MV-4-11 (cell line): ENCODE results near the gene GSN.

Source experiments
- DNase-seq: peaks from one replicate; lab custom pipeline; 2025; lab: John Stamatoyannopoulos, UW

Gene GSN

DNA sequence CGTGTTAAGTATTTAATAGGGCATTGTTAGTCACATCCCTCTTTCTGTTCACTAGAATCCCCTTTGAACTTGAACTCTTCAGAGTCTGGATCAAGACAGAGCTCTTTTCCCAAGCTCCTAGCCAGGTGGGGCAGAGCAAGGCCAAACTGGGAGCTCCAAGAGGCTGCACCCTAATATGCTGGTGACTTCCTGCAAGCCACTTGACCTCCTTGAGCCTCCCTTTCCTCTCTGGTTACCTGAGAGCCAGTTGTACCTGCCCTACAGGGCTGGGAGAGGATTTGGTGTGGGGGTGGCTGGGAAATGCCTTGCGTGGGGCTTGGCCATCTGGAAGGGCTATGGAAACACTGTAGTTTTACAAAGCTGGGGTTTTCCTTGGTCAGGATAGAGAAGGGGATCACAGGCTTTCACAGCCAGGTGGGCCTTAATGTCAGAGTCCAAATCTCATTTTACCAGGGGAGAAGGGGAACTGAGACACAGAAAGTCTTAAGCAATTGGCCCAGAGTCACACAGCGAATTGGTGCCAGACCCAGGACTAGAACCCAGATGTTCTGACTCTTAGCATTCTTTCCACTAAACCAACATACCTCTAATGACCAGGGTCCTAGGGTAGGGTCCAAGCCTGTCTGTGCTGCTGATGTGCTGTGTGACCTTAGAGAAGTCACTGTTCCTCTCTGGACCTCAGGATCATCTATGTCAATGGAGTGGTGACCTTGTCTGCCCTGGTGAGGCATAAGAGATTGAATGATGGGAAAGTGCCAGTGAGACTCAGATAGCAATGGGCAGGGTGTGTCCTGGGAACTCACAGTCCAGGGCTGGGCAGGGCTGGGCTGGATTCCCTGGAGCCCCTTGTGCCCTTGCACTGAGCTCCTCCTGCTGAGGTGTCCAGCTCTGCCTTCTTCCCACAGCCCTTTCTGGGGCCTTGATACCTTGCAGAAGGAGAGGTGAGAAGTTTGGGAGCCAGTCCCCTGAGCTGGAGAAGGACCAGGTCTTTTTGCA lies 35.8 kb downstream of the GSN start:
- DNase-seq = no peak

DNA sequence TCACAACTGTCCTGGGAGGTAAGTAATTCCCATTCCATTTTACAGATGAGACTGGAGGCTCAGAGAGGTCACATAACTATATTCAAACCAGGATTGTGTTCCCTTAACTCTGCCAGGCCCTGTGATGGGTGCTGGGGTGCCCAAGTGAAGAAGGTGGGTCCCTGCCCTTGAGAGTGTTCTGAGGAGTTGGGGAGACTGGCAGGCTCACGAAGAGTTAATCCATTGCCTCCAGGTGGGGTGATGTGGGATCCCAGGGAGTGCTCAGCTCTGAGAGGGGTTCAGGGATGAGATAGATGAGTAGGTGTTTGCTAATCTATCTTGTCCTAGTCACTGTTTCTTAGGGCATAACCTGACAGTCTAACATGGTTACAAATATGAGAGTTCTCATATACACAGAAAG lies 36.7 kb downstream of the GSN start:
- DNase-seq = no peak

DNA sequence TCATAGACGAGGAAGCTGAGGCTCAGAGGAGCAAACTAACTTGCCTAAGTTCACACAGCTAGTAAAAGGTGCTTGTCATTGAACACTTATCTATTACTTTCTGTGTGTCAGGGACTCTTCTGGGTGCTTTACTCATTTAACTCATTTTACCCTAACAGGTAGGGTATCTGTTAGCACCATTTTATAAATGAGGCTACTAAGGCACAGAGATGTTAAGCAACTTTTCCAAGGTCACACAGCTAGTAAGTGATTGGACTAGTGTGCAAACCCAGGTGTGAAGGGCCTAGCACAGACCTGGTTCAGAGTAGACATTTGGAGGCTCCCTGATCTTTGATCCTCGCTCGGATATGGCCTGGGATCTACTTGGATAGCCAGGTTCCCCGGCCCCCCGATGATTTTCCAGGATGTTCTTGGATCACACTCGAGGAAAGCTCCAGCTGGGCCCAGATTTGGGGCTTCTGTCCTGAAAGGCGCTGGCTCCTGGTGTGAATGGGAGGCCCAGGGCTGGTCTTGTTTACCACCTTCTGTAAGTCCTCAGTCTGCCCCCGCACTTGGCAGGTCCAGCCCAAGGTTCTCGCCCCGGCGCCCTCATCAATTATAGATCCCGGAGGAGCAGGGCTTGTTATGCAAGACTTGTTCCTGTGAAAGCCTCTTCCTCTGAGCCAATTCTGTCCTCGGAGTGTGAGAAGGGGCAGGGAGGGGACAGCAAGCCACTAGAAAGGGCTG lies 37.5 kb downstream of the GSN start:
- no peak for DNase-seq

DNA sequence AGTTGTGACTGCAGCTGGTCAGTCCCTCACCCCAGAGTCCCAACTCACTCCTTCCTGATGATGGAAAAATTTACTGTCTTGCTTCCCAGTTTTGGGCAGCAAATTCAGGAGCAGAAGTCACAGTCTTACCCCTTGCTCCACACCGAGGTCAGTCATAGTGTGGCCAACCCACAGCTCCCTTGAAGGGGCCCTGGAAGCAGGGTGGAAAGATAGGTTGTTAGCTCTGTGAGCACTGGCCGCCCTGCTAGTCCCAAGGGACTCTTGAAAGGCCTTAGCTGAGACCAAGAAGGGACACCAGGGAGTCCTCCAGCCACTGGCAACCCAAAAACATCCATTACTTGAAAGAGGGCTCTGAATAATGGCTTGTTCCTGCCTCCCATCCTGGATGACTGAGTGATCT lies 40.0 kb downstream of the GSN start:
- no peak for DNase-seq

DNA sequence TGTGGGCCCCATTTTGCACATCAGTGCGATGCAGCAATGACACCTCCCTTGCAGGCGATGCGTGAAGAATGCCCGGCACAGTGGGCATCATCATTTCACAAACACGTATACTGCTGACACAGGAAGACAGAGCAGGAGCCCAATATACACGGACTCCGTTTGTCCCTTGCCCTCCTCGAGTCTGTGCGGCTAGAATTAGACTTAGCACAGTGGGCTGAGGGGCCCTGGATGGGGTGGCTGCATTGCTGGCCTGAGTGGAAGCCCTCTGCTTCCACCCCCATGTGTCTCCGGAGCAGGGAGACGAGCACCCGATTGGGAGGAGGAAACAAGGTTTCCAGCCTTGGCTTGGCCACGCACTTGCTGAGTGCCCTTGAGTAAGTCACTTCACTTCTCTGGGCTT lies 40.8 kb downstream of the GSN start:
- no peak for DNase-seq

DNA sequence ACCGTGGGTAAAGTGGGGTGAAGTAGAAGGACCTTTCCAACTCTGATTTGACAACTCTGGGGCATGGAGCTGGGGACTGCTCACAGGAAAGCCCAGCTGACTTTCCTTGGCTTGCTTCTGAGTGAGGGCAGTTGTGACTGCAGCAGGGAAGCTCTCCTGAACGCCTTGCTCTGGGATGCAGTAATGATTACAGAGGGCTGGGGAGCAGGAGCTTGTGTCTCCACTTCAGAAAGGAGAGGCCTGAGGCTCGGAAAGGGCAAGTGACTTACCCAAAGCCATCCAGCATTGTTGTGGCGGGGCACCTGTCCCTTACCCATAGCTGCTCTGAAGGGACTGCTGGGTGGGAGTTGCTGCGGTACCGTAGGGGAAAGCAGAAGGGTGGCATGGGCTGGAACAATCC lies 41.2 kb downstream of the GSN start:
- DNase-seq = no peak

DNA sequence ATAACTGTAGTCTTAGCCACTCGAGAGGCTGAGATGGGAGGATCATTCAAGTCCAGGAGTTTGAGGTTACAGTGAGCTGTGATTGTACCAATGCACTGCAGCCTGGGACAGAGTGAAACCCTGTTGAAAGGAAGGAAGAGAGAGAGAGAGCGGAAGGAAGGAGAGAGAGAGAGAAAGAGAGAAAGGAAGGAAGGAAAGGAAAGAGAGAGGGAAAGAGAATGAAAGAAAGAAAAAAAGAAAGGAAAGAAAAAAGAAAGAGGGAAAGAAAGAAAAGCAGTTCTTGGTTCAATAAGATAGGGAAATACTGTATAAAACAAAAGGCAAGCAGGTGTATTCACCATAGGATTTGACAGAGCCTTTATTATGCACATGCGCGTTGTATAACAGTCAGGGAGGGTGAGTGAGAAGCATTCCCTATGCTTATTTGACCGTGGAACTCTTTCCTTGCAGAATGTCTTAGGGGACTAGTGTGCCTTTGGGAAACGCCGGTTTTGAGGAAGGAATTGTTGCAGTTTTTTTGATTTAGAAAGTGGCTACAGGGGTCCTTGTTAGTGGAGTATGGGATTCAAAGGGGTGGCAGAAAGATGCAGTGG lies 42.0 kb downstream of the GSN start:
- no peak for DNase-seq

DNA sequence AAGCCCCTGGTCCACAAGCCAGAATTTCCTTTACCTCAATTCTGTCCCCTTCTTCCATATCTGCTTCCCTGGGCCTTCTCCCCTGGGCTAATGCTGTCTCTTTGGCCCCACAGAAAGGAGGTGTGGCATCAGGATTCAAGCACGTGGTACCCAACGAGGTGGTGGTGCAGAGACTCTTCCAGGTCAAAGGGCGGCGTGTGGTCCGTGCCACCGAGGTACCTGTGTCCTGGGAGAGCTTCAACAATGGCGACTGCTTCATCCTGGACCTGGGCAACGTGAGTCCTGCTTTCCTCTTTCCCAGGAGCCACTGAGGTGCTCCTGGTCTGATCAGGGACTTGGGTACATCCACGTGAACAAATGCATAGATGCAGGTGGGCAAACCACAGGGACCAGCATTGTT lies 42.6 kb downstream of the GSN start:
- no peak for DNase-seq

DNA sequence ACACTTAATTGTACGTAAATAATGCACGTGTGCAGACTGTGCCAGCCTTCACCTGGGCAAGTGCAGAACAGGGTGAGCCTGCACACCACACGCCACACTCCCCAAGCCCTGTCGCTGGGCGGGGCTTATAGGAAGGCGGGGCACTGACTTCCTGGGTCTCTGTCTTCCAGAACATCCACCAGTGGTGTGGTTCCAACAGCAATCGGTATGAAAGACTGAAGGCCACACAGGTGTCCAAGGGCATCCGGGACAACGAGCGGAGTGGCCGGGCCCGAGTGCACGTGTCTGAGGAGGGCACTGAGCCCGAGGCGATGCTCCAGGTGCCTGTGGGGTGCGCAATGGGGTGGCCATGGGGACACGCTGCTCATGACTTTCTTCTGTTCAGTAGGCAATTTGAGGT lies 44.2 kb downstream of the GSN start:
- no peak for DNase-seq

DNA sequence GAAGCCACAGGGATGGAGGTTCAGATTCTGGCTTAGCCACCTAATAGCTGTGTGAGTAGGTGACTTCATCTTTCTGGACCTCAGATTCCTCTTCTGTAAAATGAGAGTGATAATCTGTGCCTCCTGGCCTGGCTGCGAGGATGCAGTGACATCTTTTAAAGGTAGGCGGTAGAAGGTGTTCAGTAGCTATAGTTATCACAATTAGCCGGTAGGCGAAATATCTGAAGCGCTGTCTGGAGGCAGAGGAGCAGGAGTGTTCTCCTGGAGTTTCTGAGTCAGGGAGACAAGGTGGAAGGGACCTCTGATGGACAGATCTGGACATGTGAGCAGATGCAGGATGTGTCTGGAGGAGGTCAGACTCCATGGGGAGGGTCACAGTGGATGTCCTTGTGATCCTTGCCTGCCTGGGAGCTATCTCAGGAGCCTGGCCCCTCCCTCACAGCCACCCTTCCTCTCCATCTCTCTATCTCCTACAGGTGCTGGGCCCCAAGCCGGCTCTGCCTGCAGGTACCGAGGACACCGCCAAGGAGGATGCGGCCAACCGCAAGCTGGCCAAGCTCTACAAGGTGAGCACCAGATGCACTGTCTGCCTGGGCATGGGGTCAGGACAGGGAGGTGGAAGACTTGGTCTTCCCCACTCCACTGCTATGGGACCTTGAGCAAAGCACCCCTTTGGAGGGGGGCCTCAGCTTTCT lies 45.6 kb downstream of the GSN start:
- DNase-seq = no peak

DNA sequence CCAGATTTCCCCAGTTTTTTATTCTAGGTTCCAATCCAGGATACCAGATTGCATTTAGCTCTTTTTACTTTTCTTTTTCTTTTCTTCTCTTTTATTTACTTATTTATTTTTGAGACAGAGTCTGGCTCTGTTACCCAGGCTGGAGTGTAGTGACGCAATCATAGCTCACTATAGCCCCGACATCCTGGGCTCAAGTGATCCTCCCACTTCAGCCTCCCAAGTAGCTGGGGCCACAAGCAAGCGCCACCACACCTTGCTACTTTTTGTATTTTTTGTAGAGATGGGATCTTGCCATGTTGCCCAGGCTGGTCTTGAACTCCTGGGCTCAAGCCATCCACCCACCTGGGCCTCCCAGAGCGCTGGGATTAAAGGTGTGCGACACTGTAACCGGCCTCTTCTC lies 48.4 kb downstream of the GSN start:
- no peak for DNase-seq

DNA sequence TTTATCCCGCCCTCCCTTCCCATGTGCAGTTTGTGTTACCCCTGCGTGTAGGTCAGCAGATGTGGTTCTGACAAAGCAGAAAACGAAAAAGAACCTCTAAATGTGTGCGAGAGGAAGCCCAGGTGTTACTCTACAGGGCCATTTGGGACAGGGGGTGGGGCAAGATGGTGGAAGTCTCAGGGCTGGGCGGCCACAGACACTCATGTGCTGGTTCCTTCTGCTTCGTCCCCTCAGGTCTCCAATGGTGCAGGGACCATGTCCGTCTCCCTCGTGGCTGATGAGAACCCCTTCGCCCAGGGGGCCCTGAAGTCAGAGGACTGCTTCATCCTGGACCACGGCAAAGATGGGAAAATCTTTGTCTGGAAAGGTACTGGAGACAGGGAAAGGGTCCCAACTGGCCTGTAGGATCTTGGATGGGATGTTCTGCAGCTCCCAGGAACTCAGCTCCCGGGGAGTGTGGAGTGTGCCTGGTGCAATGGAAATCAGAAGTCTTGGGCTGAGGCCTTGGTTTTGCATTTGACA lies 49.0 kb downstream of the GSN start:
- no peak for DNase-seq

DNA sequence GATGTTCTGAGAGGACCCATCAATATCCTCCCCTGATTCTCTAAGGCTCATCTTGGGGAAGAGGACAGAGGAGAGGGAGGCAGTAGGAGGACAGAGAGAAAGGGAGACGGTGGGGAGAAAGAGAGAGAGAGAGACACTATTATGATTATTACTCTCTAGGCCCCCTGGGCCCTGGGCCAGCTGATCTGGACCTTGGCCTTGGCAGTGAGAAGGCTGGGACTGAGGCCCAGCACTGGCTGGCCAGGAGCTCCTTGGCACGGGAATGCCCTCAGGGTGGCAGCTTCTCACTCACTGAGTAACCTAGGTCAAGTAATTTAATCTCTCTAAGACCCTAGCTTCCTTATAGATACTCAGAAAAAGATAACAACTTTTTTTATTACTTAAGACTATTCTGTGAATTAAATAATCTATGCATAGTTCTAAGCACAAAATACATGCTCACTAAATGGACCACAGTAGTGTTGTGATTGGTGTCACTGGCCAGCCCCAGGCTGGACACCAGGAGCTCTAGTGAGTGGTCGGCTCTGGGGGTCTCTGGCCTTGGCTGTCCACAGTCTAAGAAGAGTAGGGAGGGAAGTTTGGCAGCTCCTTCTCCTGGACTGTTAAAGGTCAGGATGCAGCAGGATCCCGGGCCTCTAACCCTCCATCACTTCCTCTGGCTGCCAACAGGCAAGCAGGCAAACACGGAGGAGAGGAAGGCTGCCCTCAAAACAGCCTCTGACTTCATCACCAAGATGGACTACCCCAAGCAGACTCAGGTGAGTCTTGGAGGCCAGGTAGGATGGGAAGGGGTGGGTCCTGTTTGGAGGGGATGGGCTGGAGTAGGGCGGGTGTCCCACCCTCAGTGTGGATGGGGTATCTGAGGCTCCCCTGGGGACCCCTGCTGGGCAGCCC lies 50.0 kb downstream of the GSN start:
- DNase-seq = no peak

DNA sequence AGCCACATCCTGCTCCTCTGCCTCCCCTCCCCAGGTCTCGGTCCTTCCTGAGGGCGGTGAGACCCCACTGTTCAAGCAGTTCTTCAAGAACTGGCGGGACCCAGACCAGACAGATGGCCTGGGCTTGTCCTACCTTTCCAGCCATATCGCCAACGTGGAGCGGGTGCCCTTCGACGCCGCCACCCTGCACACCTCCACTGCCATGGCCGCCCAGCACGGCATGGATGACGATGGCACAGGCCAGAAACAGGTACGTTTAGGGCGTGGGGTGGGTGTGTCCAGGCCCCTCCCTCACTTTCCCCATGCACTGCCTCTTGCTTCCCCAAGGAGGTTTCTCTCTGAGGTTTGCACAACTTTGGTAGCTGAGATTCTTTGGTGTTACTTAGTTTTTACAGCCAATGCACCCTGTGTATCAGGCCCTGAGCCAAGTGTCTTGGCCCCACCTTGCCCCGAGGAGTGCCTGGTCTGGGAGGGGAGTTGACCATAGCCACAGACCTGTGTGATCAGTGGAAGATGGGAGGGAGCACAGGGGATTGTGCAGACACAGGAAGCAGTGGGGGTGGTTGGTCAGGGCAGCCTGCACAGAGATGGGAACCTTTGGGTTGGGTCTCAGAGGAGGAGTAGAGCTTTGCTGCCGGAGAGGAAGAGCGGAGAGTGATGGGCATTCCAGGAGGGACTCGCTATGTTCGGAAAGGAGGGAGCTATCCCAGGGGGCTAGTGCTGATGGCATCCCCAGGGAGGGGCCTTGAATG lies 50.8 kb downstream of the GSN start:
- no peak for DNase-seq

DNA sequence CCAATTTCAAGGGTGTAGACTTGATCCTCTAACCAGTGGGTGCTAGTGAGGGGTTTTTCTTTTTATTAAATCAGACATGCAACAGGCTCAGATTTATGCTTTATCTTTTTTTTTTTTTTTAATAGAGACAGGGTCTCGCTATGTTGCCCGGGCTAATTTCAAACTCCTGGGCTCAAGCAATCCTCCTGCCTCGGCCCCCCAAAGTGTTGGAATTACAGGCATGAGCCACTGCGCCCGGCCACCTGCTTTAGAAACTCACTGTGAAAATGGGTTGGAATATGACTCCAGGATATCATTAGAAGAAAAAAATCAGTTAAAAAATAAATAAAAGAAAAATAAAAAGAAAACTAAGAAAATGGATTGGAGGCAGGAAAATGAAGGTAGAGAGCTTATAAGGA lies 51.4 kb downstream of the GSN start:
- no peak for DNase-seq

DNA sequence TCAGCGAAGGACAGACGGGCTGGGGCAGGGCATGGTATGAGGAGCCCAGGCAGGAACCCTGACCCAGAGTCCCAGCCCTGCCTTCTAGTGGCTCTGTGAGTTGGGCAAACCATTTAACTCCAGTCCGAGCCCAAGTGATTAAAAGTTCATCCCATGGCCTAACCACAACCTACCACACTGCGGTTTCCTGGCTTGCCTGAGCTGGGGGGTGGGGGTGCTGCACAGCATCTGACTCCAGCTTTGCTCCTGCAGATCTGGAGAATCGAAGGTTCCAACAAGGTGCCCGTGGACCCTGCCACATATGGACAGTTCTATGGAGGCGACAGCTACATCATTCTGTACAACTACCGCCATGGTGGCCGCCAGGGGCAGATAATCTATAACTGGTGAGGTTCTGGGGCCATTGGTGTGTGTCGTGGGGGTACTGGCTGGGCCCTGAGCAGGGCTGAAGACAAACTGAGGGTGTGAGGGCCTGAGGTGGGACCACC lies 53.1 kb downstream of the GSN start:
- peak; percentile 82 for DNase-seq

DNA sequence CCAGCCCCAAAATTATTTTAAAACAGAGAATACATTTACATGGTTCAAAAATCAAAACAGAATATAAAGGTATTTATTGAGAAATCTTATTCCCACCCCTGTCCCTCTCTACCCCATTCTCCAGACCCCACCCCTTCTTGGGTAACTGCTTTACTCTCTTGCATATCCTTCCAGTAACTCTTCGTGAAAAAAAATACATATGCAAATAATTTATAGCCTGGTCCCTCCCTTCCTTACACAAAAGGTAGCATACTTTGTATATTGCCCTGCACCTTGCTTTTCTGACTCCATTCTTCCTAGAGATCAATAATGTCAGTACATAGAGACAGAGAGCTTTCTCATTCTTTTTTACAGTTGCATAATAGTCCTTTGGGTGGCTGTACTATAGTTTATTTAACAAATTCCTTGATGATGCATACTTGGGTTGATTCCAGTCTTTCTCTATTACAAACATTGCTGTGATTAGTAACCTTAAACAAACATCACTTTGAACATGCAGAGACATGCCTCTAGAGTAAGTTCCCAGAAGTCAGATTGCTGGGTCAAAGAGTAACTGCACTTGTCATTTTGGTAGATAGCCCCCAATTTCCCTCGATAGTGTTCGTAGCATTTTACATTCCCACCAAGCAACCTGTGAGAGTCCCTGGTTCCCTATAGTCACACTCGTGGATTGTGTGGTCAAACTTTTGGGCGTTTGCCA lies 54.2 kb downstream of the GSN start:
- DNase-seq = peak; percentile 46

DNA sequence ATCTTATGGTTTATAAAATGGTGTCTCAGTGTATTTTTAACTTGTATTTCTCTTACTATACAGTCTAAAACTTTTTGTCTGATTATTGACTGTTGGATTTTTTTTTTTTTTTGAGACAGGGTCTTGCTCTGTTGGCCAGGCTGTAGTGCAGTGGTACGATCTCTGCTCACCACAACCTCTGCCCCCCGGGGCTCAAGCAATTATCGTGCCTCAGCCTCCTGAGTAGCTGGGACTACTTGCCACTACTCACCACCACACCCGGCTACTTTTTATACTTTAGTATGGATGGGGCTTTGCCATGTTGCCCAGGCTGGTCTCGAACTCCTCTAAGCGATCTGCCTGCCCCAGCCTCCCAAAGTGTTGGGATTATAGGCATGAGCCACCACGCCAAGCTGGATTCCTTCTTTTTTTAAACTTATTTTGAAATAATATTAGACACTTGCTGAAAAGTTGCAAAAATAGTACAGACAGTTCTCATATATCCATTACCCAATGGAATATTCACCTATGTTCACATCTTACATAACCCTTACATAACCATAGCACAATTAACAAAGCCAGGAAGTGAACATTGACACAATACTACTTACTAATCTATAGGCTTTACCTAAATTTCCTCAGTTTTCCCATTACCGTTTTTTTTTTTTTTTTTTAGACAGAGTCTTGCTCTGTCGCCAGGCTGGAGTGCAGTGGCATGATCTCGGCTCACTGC lies 54.9 kb downstream of the GSN start:
- DNase-seq = no peak
